ENCODE measurements around the gene HMGA1. TPM values are rescaled to one million over a fixed set of nuclear protein-coding genes. Genes with fewer than 3 reads are reported as not detected.

HMGA1 gene
- total RNA-seq, 6 donors from 2014 or later = 19.9 to 91.5 (median 58.9) TPM

GRCh38 chr6:34232901-34233300 lies 3.8 kb upstream of the HMGA1 start:
- H3K9me3 ChIP-seq = no peaks in the 10 kb centered on the region
- WGBS, 2 donors = 39 to 75% methylated on average over 3 to 5 of the region's 5 CpGs
- ATAC-seq (ENCODE audit: low FRiP score in 2 of 2) (no peak), DNase-seq (no peak)
- no peak overlapping the region for H3K4me3 ChIP-seq
- H3K36me3 ChIP-seq = no peaks in the 10 kb centered on the region
- peaks cover 10 to 23% (median 13%) of the 10 kb centered on the region in 4 donors for H3K4me1 ChIP-seq
- no peak overlapping the region for H3K27ac ChIP-seq
- TF ChIP-seq, protein P1, sequence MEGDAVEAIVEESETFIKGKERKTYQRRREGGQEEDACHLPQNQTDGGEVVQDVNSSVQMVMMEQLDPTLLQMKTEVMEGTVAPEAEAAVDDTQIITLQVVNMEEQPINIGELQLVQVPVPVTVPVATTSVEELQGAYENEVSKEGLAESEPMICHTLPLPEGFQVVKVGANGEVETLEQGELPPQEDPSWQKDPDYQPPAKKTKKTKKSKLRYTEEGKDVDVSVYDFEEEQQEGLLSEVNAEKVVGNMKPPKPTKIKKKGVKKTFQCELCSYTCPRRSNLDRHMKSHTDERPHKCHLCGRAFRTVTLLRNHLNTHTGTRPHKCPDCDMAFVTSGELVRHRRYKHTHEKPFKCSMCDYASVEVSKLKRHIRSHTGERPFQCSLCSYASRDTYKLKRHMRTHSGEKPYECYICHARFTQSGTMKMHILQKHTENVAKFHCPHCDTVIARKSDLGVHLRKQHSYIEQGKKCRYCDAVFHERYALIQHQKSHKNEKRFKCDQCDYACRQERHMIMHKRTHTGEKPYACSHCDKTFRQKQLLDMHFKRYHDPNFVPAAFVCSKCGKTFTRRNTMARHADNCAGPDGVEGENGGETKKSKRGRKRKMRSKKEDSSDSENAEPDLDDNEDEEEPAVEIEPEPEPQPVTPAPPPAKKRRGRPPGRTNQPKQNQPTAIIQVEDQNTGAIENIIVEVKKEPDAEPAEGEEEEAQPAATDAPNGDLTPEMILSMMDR (IDR thresholded peaks at IDR 0.05) = no peak
- TF ChIP-seq POLR2A (IDR thresholded peaks at IDR 0.05) (no peak), EP300 (IDR thresholded peaks at IDR 0.05) (no peak), POLR2AphosphoS5 (IDR thresholded peaks at IDR 0.05) (no peak)
- H3K27me3 ChIP-seq = no peaks in the 10 kb centered on the region

DNA sequence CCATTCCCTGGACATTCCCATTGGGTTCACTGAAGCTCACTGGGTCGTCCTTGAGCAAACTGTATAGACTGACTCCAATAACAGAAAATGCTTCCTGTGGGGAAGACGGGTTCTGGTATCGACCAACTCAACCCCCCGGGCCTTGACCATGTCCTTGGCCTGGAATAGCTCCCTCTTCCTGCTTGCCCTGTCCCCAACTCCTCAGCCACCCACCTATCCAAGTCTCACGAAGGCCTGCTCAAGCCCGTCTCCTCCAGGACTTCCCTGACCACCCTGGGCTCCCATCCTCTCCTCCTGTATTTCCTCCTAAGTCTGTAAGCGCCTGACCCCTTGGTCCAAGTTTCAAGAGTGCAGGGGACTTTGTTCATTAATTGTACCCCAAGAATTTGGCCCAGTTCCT lies 2.8 kb upstream of the HMGA1 start:
- ATAC-seq (ENCODE audit: low FRiP score in 2 of 2) (no peak), DNase-seq (no peak)
- Histone ChIP-seq H3K27me3 (no peaks in the 10 kb centered on the region), H3K36me3 (no peaks in the 10 kb centered on the region), H3K27ac (peak overlapping the region in 1 of 4 donors; percentile 93), H3K4me3 (no peak overlapping the region), H3K4me1 (peaks cover 15 to 32% (median 20%) of the 10 kb centered on the region in 4 donors), H3K9me3 (no peaks in the 10 kb centered on the region)
- TF ChIP-seq, protein P1 (IDR thresholded peaks at IDR 0.05) = no peak
- TF ChIP-seq POLR2AphosphoS5 (IDR thresholded peaks at IDR 0.05) (no peak), POLR2A (IDR thresholded peaks at IDR 0.05) (no peak), EP300 (IDR thresholded peaks at IDR 0.05) (no peak)
- WGBS, 2 donors = 91 to 98% methylated on average over 7 of the region's 7 CpGs

DNA sequence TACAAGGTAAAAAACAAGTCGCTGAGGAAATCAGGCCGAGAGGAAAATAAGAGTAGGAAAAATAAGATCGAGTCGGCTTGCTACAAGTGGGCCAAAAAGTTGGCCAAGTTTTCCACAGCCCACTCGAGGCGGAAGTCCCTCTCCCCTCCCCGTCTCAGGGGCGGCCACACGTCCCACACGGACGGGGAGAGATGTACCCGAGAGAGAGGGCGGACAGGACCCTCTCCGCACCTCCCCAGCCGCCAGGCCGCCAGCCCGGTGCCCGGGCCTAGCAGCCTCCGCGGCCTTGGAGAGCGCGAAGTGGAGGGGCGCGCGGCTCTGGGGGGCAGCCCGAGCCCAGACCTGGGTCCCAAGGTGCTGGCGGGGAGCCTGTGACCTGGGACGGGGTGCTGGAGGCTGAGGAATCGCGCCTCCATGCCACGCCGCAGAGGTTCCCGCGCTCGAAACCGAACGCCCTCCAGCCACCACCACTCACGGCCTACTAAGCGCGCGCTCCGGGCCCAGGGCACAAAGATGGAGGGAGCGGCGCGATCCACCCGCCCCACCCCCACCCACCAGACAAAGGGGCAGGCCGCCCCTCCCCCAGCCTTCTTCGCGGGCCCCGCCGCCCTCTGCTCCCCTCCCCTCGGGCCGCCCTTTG lies 1.9 kb upstream of the HMGA1 start:
- ATAC-seq (ENCODE audit: low FRiP score in 2 of 2) (no peak), DNase-seq (peak in 1 of 2 donors; percentile 82)
- 79 to 90% methylated on average over 38 to 49 of the region's 53 CpGs for WGBS, 2 donors
- TF ChIP-seq, protein P1 (IDR thresholded peaks at IDR 0.05) = no peak
- TF ChIP-seq POLR2AphosphoS5 (IDR thresholded peaks at IDR 0.05) = no peak
- no peak for TF ChIP-seq POLR2A (IDR thresholded peaks at IDR 0.05)
- no peak for TF ChIP-seq EP300 (IDR thresholded peaks at IDR 0.05)
- peak overlapping the region in 3 of 4 donors; percentile 57 to 86 (median 75) for H3K4me3 ChIP-seq
- H3K36me3 ChIP-seq = no peaks in the 10 kb centered on the region
- H3K4me1 ChIP-seq = peaks cover 16 to 32% (median 20%) of the 10 kb centered on the region in 4 donors
- H3K27me3 ChIP-seq = no peaks in the 10 kb centered on the region
- peak overlapping the region; percentile 88 to 94 (median 94) for H3K27ac ChIP-seq
- H3K9me3 ChIP-seq = no peaks in the 10 kb centered on the region

DNA sequence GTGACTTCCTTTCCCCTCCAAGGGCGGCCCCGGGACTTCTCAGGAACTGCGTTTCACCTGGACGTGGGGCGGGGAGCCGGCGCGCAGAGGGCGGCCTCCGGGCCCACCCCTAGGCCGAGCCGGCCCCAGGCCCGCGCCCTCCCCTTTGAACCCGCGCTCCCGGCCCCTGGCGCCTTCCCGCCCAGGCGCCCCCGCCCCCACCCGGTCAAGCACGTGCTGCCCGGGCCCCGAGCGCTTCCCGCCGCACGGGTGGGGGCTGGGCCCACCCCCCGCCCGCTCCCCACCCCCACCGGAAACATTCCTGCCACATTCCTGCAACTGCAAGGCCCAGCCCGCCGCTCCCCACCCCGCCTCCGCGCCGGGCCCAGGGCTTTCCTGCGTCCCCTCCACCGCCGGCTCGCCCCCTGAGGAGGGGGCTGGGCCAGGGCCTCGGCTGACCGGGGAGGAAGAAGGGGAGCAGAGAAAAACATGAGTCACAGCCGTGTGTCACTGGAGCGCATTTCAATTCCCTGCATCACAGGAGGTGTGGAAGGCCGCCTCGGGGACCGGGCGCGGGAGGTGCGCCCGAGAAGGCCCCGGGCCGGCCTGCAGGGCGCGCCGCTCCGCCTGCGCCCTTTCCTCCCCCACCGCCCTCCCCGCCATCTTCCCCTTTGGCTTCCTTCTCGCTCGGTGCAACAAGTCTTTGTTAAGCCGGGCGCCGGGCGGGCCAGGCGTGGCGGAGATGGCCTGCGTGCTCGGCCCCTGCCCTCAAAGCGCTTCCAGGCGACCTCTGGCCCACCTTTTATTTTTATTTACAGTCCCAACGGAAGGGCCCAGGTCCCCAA lies 1.2 kb upstream of the HMGA1 start:
- Histone ChIP-seq H3K27me3 (no peaks in the 10 kb centered on the region), H3K4me3 (peak overlapping the region in 3 of 4 donors; percentile 57 to 86 (median 75)), H3K36me3 (peaks cover 0 to under 1% (median 0%) of the 10 kb centered on the region in 4 donors), H3K9me3 (no peaks in the 10 kb centered on the region), H3K4me1 (peaks cover 16 to 32% (median 20%) of the 10 kb centered on the region in 4 donors), H3K27ac (peak overlapping the region; percentile 88 to 94 (median 94))
- ATAC-seq (ENCODE audit: low FRiP score in 2 of 2) (peak; percentile 31 to 65), DNase-seq (peak; percentile 64 to 92)
- TF ChIP-seq EP300 (IDR thresholded peaks at IDR 0.05) (no peak), POLR2A (IDR thresholded peaks at IDR 0.05) (peak in 3 of 4 donors; percentile 25 to 58 (median 27)), POLR2AphosphoS5 (IDR thresholded peaks at IDR 0.05) (peak in 1 of 2 donors; percentile 40)
- TF ChIP-seq, protein P1 (IDR thresholded peaks at IDR 0.05) = peak in 3 of 6 experiments; percentile 8 to 11 (median 10)
- WGBS, 2 donors = 8 to 21% methylated on average over 15 to 59 of the region's 75 CpGs

Data from upper lobe of left lung (tissue), 6 donors.